GM12872 (cell line): ENCODE results near the gene SETD2.

Experiments used
- CTCF ChIP-seq: IDR thresholded peaks from 3 replicates; pipeline ENCODE4 v1.5.1; 2011; ENCODE audit warnings: low read depth, mild to moderate bottlenecking, low read length, moderate library complexity; ENCODE audit not compliant: insufficient read depth

SETD2 gene, protein sequence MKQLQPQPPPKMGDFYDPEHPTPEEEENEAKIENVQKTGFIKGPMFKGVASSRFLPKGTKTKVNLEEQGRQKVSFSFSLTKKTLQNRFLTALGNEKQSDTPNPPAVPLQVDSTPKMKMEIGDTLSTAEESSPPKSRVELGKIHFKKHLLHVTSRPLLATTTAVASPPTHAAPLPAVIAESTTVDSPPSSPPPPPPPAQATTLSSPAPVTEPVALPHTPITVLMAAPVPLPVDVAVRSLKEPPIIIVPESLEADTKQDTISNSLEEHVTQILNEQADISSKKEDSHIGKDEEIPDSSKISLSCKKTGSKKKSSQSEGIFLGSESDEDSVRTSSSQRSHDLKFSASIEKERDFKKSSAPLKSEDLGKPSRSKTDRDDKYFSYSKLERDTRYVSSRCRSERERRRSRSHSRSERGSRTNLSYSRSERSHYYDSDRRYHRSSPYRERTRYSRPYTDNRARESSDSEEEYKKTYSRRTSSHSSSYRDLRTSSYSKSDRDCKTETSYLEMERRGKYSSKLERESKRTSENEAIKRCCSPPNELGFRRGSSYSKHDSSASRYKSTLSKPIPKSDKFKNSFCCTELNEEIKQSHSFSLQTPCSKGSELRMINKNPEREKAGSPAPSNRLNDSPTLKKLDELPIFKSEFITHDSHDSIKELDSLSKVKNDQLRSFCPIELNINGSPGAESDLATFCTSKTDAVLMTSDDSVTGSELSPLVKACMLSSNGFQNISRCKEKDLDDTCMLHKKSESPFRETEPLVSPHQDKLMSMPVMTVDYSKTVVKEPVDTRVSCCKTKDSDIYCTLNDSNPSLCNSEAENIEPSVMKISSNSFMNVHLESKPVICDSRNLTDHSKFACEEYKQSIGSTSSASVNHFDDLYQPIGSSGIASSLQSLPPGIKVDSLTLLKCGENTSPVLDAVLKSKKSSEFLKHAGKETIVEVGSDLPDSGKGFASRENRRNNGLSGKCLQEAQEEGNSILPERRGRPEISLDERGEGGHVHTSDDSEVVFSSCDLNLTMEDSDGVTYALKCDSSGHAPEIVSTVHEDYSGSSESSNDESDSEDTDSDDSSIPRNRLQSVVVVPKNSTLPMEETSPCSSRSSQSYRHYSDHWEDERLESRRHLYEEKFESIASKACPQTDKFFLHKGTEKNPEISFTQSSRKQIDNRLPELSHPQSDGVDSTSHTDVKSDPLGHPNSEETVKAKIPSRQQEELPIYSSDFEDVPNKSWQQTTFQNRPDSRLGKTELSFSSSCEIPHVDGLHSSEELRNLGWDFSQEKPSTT (N-terminal part only)

GRCh38 chr3:47164007-47164881 is at the start of gene SETD2:
TSS of gene SETD2 (minus strand) at chr3:47164113. CDS start at chr3:47163924, 189 bp downstream.
- TF ChIP-seq CTCF: peak; percentile 57

GRCh38 chr3:47210863-47211405 is 47.0 kb upstream of the SETD2 start:
- TF ChIP-seq CTCF: no peak

- TF ChIP-seq CTCF: no peak
Observed at GRCh38 chr3:47204875-47205274, 41.0 kb upstream of the SETD2 start.

DNA sequence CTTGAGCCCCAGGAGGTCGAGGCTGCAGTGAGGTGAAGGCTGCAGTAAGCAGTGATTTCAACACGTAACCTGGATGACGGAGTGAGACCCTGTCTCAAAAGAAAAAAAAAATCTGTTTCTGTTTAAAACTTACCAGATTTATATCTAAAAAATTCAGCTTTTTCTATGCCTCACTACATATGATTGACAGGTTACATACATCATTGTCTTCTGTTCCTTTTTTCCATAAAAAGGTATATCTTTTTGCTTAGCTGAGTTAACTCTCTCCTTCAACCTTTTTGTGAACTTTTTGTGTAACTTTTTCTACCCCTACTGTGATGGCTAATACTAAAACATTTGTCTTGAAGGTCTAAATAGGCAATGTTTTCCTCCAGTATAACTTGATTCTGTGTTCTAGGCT is 38.6 kb upstream of the SETD2 start:
- no peak for TF ChIP-seq CTCF

- TF ChIP-seq CTCF: no peak
Observed at GRCh38 chr3:47197287-47197686, 33.4 kb upstream of the SETD2 start.

- TF ChIP-seq CTCF: no peak
Observed at GRCh38 chr3:47194994-47195393, 31.1 kb upstream of the SETD2 start.
